Heart left ventricle (tissue), 16 donors: Measurements from ENCODE around the gene XPR1. TPM values are rescaled to one million over a fixed set of nuclear protein-coding genes. Genes with fewer than 3 reads are reported as not detected.

Source experiments
- ATAC-seq, 4 donors: fragments of 200-7000 bp; cut with Tn5 transposase; one replicate each; pipeline ENCODE4 v1.9.1; 2020 to 2022; ENCODE audit warnings: moderate library complexity in 4 of 4, mild to moderate bottlenecking in 3 of 4, moderate number of reproducible peaks in 1 of 4
- DNase-seq, 5 donors: peaks; one replicate each; pipeline ENCODE4 v3.0.0-alpha.2; 2020
- H3K27ac ChIP-seq, 12 donors: fragments of 200-600 bp; sonication (generic) in 4 of 12; one replicate each; pipeline versions ENCODE4 v1.5.0 to v1.8.0; 2016 to 2022; ENCODE audit warnings: mild to moderate bottlenecking in 2 of 12
- H3K27me3 ChIP-seq, 9 donors: fragments of 200-600 bp; sonication (generic) in 2 of 9; one replicate each; pipeline versions ENCODE4 v1.5.1 to v1.8.0; 2016 to 2022; ENCODE audit warnings: mild to moderate bottlenecking in 3 of 9
- H3K36me3 ChIP-seq, 9 donors: fragments of 200-600 bp; sonication (generic) in 2 of 9; one replicate each; pipeline versions ENCODE4 v1.5.0 to v1.8.0; 2018 to 2022; ENCODE audit warnings: mild to moderate bottlenecking in 2 of 9
- H3K4me1 ChIP-seq, 12 donors: fragments of 200-600 bp; sonication (generic) in 4 of 12; one replicate each; pipeline versions ENCODE4 v1.5.0 to v1.8.0; 2016 to 2022; ENCODE audit warnings: mild to moderate bottlenecking in 3 of 12
- H3K4me3 ChIP-seq, 12 donors: fragments of 200-600 bp; sonication (generic) in 4 of 12; one replicate each; pipeline versions ENCODE4 v1.5.0 to v1.8.0; 2017 to 2022; ENCODE audit warnings: mild to moderate bottlenecking in 9 of 12, moderate library complexity in 4 of 12
- H3K9me3 ChIP-seq, 12 donors: fragments of 200-600 bp; sonication (generic) in 4 of 12; one replicate each; pipeline versions ENCODE4 v1.5.0 to v1.8.0; 2016 to 2022; ENCODE audit warnings: mild to moderate bottlenecking in 1 of 12
- CTCF ChIP-seq, 12 donors: fragments of 200-600 bp; sonication (generic) in 4 of 12; IDR thresholded peaks; one replicate each; pipeline versions ENCODE4 v1.5.0 to v1.8.0; 2018 to 2022; ENCODE audit warnings: antibody characterized with exemption in 12 of 12, mild to moderate bottlenecking in 5 of 12
- POLR2A ChIP-seq, 2 donors: fragments of 450-650 bp; IDR thresholded peaks; one replicate each; pipeline ENCODE4 v1.6.1; 2017; ENCODE audit warnings: antibody characterized with exemption in 2 of 2, mild to moderate bottlenecking in 2 of 2, moderate library complexity in 2 of 2
- WGBS, 4 donors: extraction: QIAGEN DNeasy Blood & Tissue Kit in 2 of 4; methylation state at CpG; one replicate each; pipeline versions ENCODE4 v1.1.5 to v1.1.7; 2013 to 2018; 5-methylcytosine and 5-hydroxymethylcytosine counted together
- intact Hi-C, 10 donors: fragments of 100-400 bp; cut with DNase I; formaldehyde crosslinking; loops; one replicate each; pipeline versions ENCODE4 v1.11.1 to v1.14.2; 2022
- polyA plus RNA-seq, 2 donors: library from polyadenylated mRNA; stranded (reverse); fragments of 200-250 nt; gene quantifications; one replicate each; pipeline ENCODE4 v1.2.3, GENCODE V29; 2013
- total RNA-seq, 9 donors: library from RNA; depleted of rRNA in 2 of 9; stranded (reverse); fragments of >200 nt in 2 of 9; fragmentation: NEBNext Ultra II Directional in 3 of 9; extraction: Animal tissue kit (Norgen Biotek cat#: 25700) in 3 of 9; gene quantifications; one replicate each; pipeline versions ENCODE4 v1.1.0 to v1.2.4, GENCODE V29; 2016 to 2023
- donor health status: ischemic (EF 13 %, LVEDD 7.1; RV severe dilation, severe dysfunction).
- donor health status: healthy with polysubstance abuse.
- donor health status: DM: no; HTN: yes; CAD: no.
- donor health status: DM: no; HTN: no; CAD: no.
- donor health status: ischemic (EF 25% LVEDD 6.9; RV normal size, moderate dysfunction).
- donor health status: ischemic (EF 25% LVEDD 5.7; RV mildly dilated, moderate dysfunction).
- donor health status: healthy.
- donor health status: DM: yes; HTN: yes; CAD: no.
- donor health status: ischemic (EF 35%, LVEDD 5.7; RV mildly dilated, moderate dysfunction).
- donor health status: nonischemic (EF 11% LVEDD 7.7; RV severe dilation, severe dysfunction).
- donor health status: DM: yes; HTN: yes; CAD: no.
- donor health status: PGD.
- donor health status: ischemic (EF 29% LVEDD 5.4; RV normal size, mild dysfunction).
- donor health status: nonischemic (EF 23%, LVEDD 6.1; RV moderate dilation, normal function).

The XPR1 gene
- total and polyA plus RNA-seq, 11 donors = 18.6 to 163 (median 59.8) TPM

DNA sequence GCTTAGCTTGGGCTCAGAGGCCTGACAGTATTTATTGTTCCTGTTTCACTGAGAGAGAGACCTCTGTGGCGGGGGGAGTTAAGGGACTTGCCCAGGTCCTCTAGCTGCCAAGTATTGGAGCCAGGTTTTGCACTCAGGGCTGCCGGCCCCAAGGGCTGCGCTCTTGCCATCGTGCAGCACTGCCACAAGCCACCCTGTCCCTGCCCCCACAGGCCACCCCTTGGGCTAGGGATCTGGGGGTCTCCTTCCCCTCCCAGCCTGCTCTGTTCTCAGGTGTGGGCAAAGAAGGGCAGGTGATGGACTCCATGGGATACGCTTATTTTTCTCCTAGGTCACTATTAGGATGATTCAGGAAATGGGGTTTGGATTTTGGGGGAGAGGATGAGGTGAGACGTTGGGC is 289.6 kb downstream of the XPR1 start:
- no peak for TF ChIP-seq POLR2A (IDR thresholded peaks at IDR 0.05)
- TF ChIP-seq CTCF (IDR thresholded peaks at IDR 0.05) = no peak
- peaks cover 5 to 21% (median 12%) of the 10 kb centered on the region in 12 donors for H3K4me1 ChIP-seq
- no peaks in the 10 kb centered on the region for H3K27me3 ChIP-seq
- DNase-seq (peak in 2 of 5 donors; percentile 3 to 11), ATAC-seq (no peak)
- 90 to 93% (median 93%) methylated on average over 6 of the region's 6 CpGs for WGBS, 4 donors
- H3K4me3 ChIP-seq = no peak overlapping the region
- no peaks in the 10 kb centered on the region for H3K9me3 ChIP-seq
- no peak overlapping the region for H3K27ac ChIP-seq
- H3K36me3 ChIP-seq = peaks cover 0 to 20% (median 4%) of the 10 kb centered on the region in 9 donors
- intact Hi-C loops = loop anchor here in 1 of 10 donors (10.0 kb wide), 1 partner anchor 103 kb away; the partner anchor contains the start of gene STX6

DNA sequence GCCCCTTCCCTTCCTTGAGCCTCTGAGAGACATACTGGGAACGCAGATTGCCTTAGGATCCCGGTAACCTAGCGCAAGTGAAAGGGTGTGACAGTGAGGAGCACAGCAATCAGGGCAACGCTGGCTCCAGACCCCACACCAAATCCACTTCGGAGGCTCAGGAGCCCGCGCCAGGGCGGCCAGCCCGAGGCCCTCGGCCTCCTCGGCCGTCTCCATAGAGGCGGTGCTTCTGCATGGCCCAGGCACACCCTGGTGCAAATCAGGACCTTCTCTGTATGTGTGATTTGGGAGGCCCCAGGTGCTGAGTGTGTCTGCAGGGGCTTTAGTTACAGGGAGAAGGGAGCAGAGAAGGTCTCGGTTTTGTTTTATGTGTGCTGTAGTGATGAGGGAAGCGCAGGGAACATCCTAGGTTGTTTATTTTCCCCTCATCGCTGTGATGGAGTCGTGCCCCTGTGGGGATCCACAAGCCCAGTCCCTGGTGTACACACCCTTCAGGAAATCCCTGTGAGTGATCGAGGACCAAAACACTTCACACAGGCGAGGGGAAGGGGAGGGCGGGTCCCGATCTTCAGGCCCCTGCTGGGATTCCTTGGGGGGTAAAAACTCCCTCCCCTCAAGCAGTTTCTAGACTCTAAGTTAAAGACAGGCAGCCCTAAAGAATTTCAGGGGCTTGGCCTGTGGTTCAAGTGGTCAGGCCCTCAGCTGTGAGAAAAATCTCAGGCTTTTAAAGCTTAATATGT is 290.2 kb downstream of the XPR1 start:
- 81 to 92% (median 83%) methylated on average over 17 to 21 of the region's 21 CpGs for WGBS, 4 donors
- DNase-seq (peak in 2 of 5 donors; percentile 2 to 18), ATAC-seq (no peak)
- peaks cover 10 to 28% (median 17%) of the 10 kb centered on the region in 12 donors for H3K4me1 ChIP-seq
- H3K9me3 ChIP-seq = no peaks in the 10 kb centered on the region
- H3K4me3 ChIP-seq = no peak overlapping the region
- intact Hi-C loops = loop anchor here in 1 of 10 donors (10.0 kb wide), 1 partner anchor 103 kb away; the partner anchor contains the start of gene STX6
- no peak overlapping the region for H3K27ac ChIP-seq
- TF ChIP-seq CTCF (IDR thresholded peaks at IDR 0.05) = no peak
- TF ChIP-seq POLR2A (IDR thresholded peaks at IDR 0.05) = no peak
- peaks cover 0 to 14% (median 0%) of the 10 kb centered on the region in 9 donors for H3K36me3 ChIP-seq
- no peaks in the 10 kb centered on the region for H3K27me3 ChIP-seq

DNA sequence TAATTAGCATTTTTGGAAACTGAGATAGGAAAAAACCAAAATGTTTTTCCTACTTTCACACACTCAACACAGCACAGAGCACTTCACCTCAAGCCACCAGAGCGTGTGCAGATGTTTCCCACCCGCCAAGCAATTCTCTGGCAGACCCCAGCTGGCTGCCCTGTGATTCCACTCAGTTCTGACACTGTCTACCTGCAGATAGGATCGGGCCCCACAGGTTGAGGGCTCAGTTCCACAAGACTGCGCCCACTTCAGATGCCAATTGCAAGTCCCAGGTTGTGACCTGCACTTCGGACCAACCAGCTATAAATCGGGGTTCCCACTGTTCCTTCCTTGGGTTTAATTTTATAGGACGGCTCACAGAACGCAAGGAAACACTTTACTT is 290.8 kb downstream of the XPR1 start:
- H3K36me3 ChIP-seq = peaks cover 0 to 14% (median 0%) of the 10 kb centered on the region in 9 donors
- TF ChIP-seq CTCF (IDR thresholded peaks at IDR 0.05) = no peak
- no peak for TF ChIP-seq POLR2A (IDR thresholded peaks at IDR 0.05)
- ATAC-seq (no peak), DNase-seq (peak in 1 of 5 donors; percentile 12)
- intact Hi-C loops = loop anchor here in 1 of 10 donors (10.0 kb wide), 1 partner anchor 102 kb away; the partner anchor contains the start of gene STX6
- no peaks in the 10 kb centered on the region for H3K9me3 ChIP-seq
- H3K4me1 ChIP-seq = peaks cover 11 to 28% (median 23%) of the 10 kb centered on the region in 12 donors
- 92 to 99% (median 94%) methylated on average over 8 of the region's 8 CpGs for WGBS, 4 donors
- H3K27me3 ChIP-seq = no peaks in the 10 kb centered on the region
- no peak overlapping the region for H3K4me3 ChIP-seq
- H3K27ac ChIP-seq = no peak overlapping the region

DNA sequence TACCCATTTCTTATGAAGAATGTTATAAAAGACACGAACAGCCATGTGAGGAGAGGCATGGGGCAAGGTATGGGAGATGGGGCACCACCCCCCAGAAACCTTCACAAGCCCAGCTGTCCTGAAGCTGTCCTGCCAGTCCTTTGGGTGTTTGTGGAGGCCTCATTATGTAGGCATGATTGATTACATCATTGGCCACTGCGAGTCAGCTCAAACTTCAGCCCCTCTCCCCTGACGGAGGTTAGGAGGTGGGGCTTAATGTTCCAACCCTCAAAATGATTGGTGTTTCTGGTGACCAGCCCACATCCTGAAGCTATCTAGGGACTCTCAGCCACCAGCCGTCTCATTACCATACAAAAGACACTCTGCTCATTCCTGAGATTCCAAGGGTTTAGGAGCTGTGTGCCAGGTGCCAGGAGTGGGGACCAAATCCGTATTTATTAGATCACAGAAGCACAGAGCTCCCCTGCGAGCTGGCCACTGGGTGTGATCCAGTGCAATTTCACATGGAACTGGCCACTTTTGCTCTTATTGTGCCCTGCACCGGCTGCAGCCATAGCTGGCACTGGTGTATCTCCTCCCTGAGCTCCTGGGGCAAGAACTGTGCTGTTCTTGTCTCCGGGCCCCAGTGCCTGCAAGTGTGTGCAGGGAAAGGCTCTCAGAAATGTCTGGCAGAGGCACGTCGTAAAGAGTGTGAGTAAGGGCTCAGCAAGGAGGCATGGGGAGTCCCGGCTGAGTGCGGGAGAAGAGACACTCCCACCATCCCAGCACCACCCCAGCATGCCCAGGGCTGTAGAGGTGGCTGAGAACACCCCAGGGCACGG is 291.4 kb downstream of the XPR1 start:
- TF ChIP-seq POLR2A (IDR thresholded peaks at IDR 0.05) (no peak), CTCF (IDR thresholded peaks at IDR 0.05) (no peak)
- Histone ChIP-seq H3K9me3 (no peaks in the 10 kb centered on the region), H3K27ac (no peak overlapping the region), H3K27me3 (no peaks in the 10 kb centered on the region), H3K36me3 (peaks cover 0 to 8% (median 0%) of the 10 kb centered on the region in 9 donors), H3K4me3 (no peak overlapping the region), H3K4me1 (peaks cover 11 to 33% (median 29%) of the 10 kb centered on the region in 12 donors)
- intact Hi-C loops = loop anchor here in 1 of 10 donors (10.0 kb wide), 1 partner anchor 102 kb away; the partner anchor contains the start of gene STX6
- peak in 1 of 5 donors; percentile 18 for DNase-seq
- ATAC-seq = no peak
- WGBS, 4 donors = 68 to 85% (median 72%) methylated on average over 13 of the region's 13 CpGs
